GM21786 (cell line): ENCODE measurements around the gene NXPH4.
A peak's percentile ranks its signal among the peaks of the same experiment; 100 is the strongest.

Experiments
- ATAC-seq: cut with Tn5 transposase; IDR thresholded peaks from one replicate; pipeline ENCODE4 v1.9.1; 2021; ENCODE audit not compliant: unreplicated experiment

Gene NXPH4

GRCh38 chr12:57240926-57241401 lies 24.4 kb downstream of the NXPH4 start:
- ATAC-seq, result no peak

GRCh38 chr12:57241402-57242310 lies 25.1 kb downstream of the NXPH4 start:
- no peak for ATAC-seq

- ATAC-seq, result no peak
Measured at GRCh38 chr12:57242329-57242690, 25.7 kb downstream of the NXPH4 start.

GRCh38 chr12:57242691-57243454 lies 26.3 kb downstream of the NXPH4 start:
- peak; percentile 30 for ATAC-seq

GRCh38 chr12:57243521-57244311 lies 27.1 kb downstream of the NXPH4 start:
- ATAC-seq, result no peak

- no peak for ATAC-seq
Measured at GRCh38 chr12:57244312-57244696, 27.7 kb downstream of the NXPH4 start.

GRCh38 chr12:57247041-57247440 lies 30.4 kb downstream of the NXPH4 start:
- no peak for ATAC-seq

- no peak for ATAC-seq
Measured at GRCh38 chr12:57248934-57249742, 32.5 kb downstream of the NXPH4 start.

- ATAC-seq, result no peak
Measured at GRCh38 chr12:57250541-57250940, 33.9 kb downstream of the NXPH4 start.

GRCh38 chr12:57250956-57251355 lies 34.4 kb downstream of the NXPH4 start, which contains the start of gene STAC3:
STAC3 (minus strand) TSS chr12:57251187; CDS start chr12:57249636, 1,551 bp downstream.
- no peak for ATAC-seq

GRCh38 chr12:57254506-57255280 lies 38.1 kb downstream of the NXPH4 start:
- no peak for ATAC-seq

- no peak for ATAC-seq
Measured at GRCh38 chr12:57255916-57256315, 39.3 kb downstream of the NXPH4 start.

- no peak for ATAC-seq
Measured at GRCh38 chr12:57258977-57259970, 42.7 kb downstream of the NXPH4 start.

- no peak for ATAC-seq
Measured at GRCh38 chr12:57260366-57260765, 43.8 kb downstream of the NXPH4 start.

GRCh38 chr12:57261428-57261865 lies 44.9 kb downstream of the NXPH4 start:
- ATAC-seq, result no peak

GRCh38 chr12:57262126-57262822 lies 45.7 kb downstream of the NXPH4 start:
- ATAC-seq, result no peak

GRCh38 chr12:57263096-57263495 lies 46.5 kb downstream of the NXPH4 start:
- no peak for ATAC-seq

- ATAC-seq, result no peak
Measured at GRCh38 chr12:57266681-57267080, 50.1 kb downstream of the NXPH4 start.
